Measurements from ENCODE around the gene NOC3L. TPM values are rescaled to one million over a fixed set of nuclear protein-coding genes. Genes with fewer than 3 reads are reported as not detected.

The NOC3L gene
- total and polyA plus RNA-seq, 10 of the 15 experiments (the other 5 are each of a cell fraction or from before 2014, with no cell fraction given) = 27.8 to 51.4 (median 40.5) TPM

DNA sequence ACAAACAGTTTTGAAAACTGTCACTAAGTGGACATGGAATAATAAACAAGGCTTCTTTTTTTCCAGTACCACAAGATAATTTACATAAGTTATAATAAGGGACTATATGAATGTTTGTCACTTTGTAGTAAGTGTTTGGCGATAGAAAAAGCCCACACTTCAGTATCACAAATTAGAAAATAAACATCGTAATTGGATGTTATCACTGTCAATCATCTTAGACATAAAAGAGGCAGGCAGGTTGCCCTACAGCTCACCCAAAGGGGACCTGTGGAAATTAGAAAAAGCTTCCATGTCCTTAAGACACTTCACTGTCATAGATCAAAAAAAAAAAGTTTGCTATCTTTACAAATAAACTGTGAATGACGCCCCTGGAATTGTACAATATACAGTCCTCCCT is 3.6 kb upstream of the NOC3L start:
- SMC1A ChIA-PET (ENCODE audit: uncharacterized antibody, unreplicated experiment) = interaction anchor here (0.9 to 1.5 kb wide), 2 partner anchors 8 to 10 kb away, joined by 3 read pairs; no protein-coding TSS in a partner anchor
- RAD21 ChIA-PET (ENCODE audit: unreplicated experiment) = interaction anchor here (1.4 kb wide), 1 partner anchor 78 kb away, joined by 3 read pairs; no protein-coding TSS in a partner anchor
- BruUV-seq (replicated peaks) = no TSS peak
- 82% methylated on average over 3 of the region's 3 CpGs for WGBS (ENCODE audit: insufficient coverage, insufficient replicate concordance, low lambda C conversion rate, missing lambda C conversion rate)
- Histone ChIP-seq H3K4me1 (ENCODE audit: control insufficient read depth, insufficient read depth, low read length) (0 out of 2 replicates have a peak, but pooled peaks cover 4% of the 10 kb centered on the region), H4K20me1 (ENCODE audit: control insufficient read depth, insufficient read depth) (no peaks in the 10 kb centered on the region), H2AFZ (ENCODE audit: control insufficient read depth, low read depth, low read length) (no peak overlapping the region), H3K4me3 (no peak overlapping the region), H3K27ac (ENCODE audit: control insufficient read depth, insufficient read depth) (no peak overlapping the region), H3K36me3 (ENCODE audit: control insufficient read depth in 2 of 2, insufficient read depth in 2 of 2, low read length in 1 of 2) (no peaks in the 10 kb centered on the region), H3K79me2 (ENCODE audit: control insufficient read depth, insufficient read depth, low read length) (peaks cover 13% of the 10 kb centered on the region), H3K4me2 (ENCODE audit: control insufficient read depth, insufficient read depth) (no peak overlapping the region), H3K9ac (ENCODE audit: control insufficient read depth, insufficient read depth, low read length) (no peak overlapping the region), H3K9me3 (replicated peaks; ENCODE audit: control insufficient read depth, insufficient read depth, low read length) (no peaks in the 10 kb centered on the region), H3K27me3 (replicated peaks in 1 of 2; ENCODE audit: control insufficient read depth in 2 of 2, insufficient read depth in 2 of 2, low read length in 1 of 2) (no peaks in the 10 kb centered on the region)
- DNase-seq (ENCODE audit: low read depth, low spot score) (no peak), ATAC-seq (no peak), FAIRE-seq (no peak)
- TF ChIP-seq, protein P1, sequence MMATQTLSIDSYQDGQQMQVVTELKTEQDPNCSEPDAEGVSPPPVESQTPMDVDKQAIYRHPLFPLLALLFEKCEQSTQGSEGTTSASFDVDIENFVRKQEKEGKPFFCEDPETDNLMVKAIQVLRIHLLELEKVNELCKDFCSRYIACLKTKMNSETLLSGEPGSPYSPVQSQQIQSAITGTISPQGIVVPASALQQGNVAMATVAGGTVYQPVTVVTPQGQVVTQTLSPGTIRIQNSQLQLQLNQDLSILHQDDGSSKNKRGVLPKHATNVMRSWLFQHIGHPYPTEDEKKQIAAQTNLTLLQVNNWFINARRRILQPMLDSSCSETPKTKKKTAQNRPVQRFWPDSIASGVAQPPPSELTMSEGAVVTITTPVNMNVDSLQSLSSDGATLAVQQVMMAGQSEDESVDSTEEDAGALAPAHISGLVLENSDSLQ (IDR thresholded peaks at IDR 0.05) = peak; percentile 74
- TF ChIP-seq ELK1 (IDR thresholded peaks at IDR 0.05; ENCODE audit: low read depth, low read length) (no peak), TCF7 (IDR thresholded peaks at IDR 0.05; ENCODE audit: borderline replicate concordance) (no peak)
- CTCF ChIA-PET = interaction anchor here (1.0 to 1.3 kb wide), 2 partner anchors 22 to 79 kb away, joined by 3 to 4 read pairs; no protein-coding TSS in a partner anchor
- intact Hi-C loops (cut with micrococcal nuclease; ENCODE audit: unreplicated experiment) (no loop called here), in situ Hi-C loops (cut with MboI) (no loop called here)
- POLR2A ChIA-PET = interaction anchor here (0.9 kb wide), 1 partner anchor 8 kb away, joined by 3 read pairs; no protein-coding TSS in a partner anchor

- ATAC-seq = no peak
- H3K9ac ChIP-seq (ENCODE audit: control insufficient read depth, insufficient read depth, low read length) = no peak overlapping the region
- no peaks in the 10 kb centered on the region for H3K9me3 ChIP-seq (replicated peaks; ENCODE audit: control insufficient read depth, insufficient read depth, low read length)
- no peak for FAIRE-seq
- ChIA-PET POLR2A (no interaction called here), SMC1A (ENCODE audit: uncharacterized antibody, unreplicated experiment) (interaction anchor here (0.8 to 1.7 kb wide), 3 partner anchors 19 to 39 kb away, joined by 3 read pairs; no protein-coding TSS in a partner anchor), CTCF (interaction anchor here (1.2 to 1.4 kb wide), 2 partner anchors 43 to 44 kb away, joined by 3 read pairs; no protein-coding TSS in a partner anchor), RAD21 (ENCODE audit: unreplicated experiment) (no interaction called here)
- H3K36me3 ChIP-seq (ENCODE audit: control insufficient read depth in 2 of 2, insufficient read depth in 2 of 2, low read length in 1 of 2) = no peaks in the 10 kb centered on the region
- no peaks in the 10 kb centered on the region for H3K27me3 ChIP-seq (replicated peaks in 1 of 2; ENCODE audit: control insufficient read depth in 2 of 2, insufficient read depth in 2 of 2, low read length in 1 of 2)
- H3K4me2 ChIP-seq (ENCODE audit: control insufficient read depth, insufficient read depth) = no peak overlapping the region
- WGBS (ENCODE audit: insufficient coverage, insufficient replicate concordance, low lambda C conversion rate, missing lambda C conversion rate) = 100% methylated on average over 1 of the region's 1 CpG
- in situ Hi-C loops (cut with MboI) (no loop called here), intact Hi-C loops (cut with micrococcal nuclease; ENCODE audit: unreplicated experiment) (loop anchor here (5.0 kb wide), 1 partner anchor 78 kb away; no protein-coding TSS in a partner anchor)
- no peaks in the 10 kb centered on the region for H4K20me1 ChIP-seq (ENCODE audit: control insufficient read depth, insufficient read depth)
- H3K4me1 ChIP-seq (ENCODE audit: control insufficient read depth, insufficient read depth, low read length) = peaks cover 4% of the 10 kb centered on the region; the same call in 1 of the 2 replicates
- peaks cover 30% of the 10 kb centered on the region for H3K79me2 ChIP-seq (ENCODE audit: control insufficient read depth, insufficient read depth, low read length)
- H3K27ac ChIP-seq (ENCODE audit: control insufficient read depth, insufficient read depth) = no peak overlapping the region
- no peak for DNase-seq (ENCODE audit: low read depth, low spot score)
- no peak overlapping the region for H3K4me3 ChIP-seq
- no peak overlapping the region for H2AFZ ChIP-seq (ENCODE audit: control insufficient read depth, low read depth, low read length)
- BruUV-seq (replicated peaks) = no TSS peak
- no peak for TF ChIP-seq SMC3 (IDR thresholded peaks at IDR 0.05; ENCODE audit: borderline replicate concordance, low read length)
- no peak for TF ChIP-seq MYB (IDR thresholded peaks at IDR 0.05; ENCODE audit: borderline replicate concordance, low read depth, low read length)
- TF ChIP-seq, protein P2, sequence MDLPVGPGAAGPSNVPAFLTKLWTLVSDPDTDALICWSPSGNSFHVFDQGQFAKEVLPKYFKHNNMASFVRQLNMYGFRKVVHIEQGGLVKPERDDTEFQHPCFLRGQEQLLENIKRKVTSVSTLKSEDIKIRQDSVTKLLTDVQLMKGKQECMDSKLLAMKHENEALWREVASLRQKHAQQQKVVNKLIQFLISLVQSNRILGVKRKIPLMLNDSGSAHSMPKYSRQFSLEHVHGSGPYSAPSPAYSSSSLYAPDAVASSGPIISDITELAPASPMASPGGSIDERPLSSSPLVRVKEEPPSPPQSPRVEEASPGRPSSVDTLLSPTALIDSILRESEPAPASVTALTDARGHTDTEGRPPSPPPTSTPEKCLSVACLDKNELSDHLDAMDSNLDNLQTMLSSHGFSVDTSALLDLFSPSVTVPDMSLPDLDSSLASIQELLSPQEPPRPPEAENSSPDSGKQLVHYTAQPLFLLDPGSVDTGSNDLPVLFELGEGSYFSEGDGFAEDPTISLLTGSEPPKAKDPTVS (IDR thresholded peaks at IDR 0.05; ENCODE audit: low read depth, low read length) = no peak
- no peak for TF ChIP-seq SREBF1 (IDR thresholded peaks at IDR 0.05; ENCODE audit: low read length)
- TF ChIP-seq CEBPB (IDR thresholded peaks at IDR 0.05; ENCODE audit: borderline replicate concordance in 1 of 2, low read depth in 2 of 2, low read length in 2 of 2) = no peak
- TF ChIP-seq ETV6 (conservative IDR thresholded peaks at IDR 0.05 in 1 of 2, IDR thresholded peaks at IDR 0.05 in 1 of 2; ENCODE audit: borderline replicate concordance in 1 of 2, low read depth in 1 of 2) = no peak
- TF ChIP-seq POLR2AphosphoS5 (IDR thresholded peaks at IDR 0.05; ENCODE audit: low read length) = no peak
- TF ChIP-seq ZNF384 (IDR thresholded peaks at IDR 0.05; ENCODE audit: borderline replicate concordance, low read depth, low read length) = no peak
- no peak for TF ChIP-seq TBL1XR1 (IDR thresholded peaks at IDR 0.05; ENCODE audit: low read depth, low read length)
- no peak for TF ChIP-seq RAD21 (IDR thresholded peaks at IDR 0.05; ENCODE audit: insufficient read depth, low read depth, low read length)
- TF ChIP-seq FOXK2 (IDR thresholded peaks at IDR 0.05) = no peak
These were observed 1.7 kb upstream of the NOC3L start for GRCh38 chr10:94364482-94364881.

Data from GM12878 (cell line).